Measurements from ENCODE around the gene IGSF3. TPM values are rescaled to one million over a fixed set of nuclear protein-coding genes. Genes with fewer than 3 reads are reported as not detected.
A peak's percentile ranks its signal among the peaks of the same experiment; 100 is the strongest.

The IGSF3 gene
- total and polyA plus RNA-seq, 2 of the 8 experiments (the other 6 are each of a cell fraction or from before 2014, with no cell fraction given), result 30.0 to 32.2 TPM

- Histone ChIP-seq H3K9ac (replicated peaks in 1 of 4; ENCODE audit: extremely low read depth in 1 of 4, low read depth in 3 of 4, low read length in 3 of 4) (no peak overlapping the region), H3K4ac (replicated peaks; ENCODE audit: insufficient read length, low read depth, low read length) (no peak overlapping the region), H4K20me1 (replicated peaks in 1 of 2; ENCODE audit: control insufficient read depth in 1 of 2, insufficient read depth in 2 of 2, low read length in 2 of 2) (no peaks in the 10 kb centered on the region), H3K27ac (ENCODE audit: low read depth, low read length) (no peak overlapping the region), H2BK12ac (ENCODE audit: low read depth, low read length) (no peak overlapping the region; the same call in 1 of the 2 replicates), H2AFZ (ENCODE audit: low read length) (no peak overlapping the region; the same call in 1 of the 2 replicates), H4K5ac (ENCODE audit: insufficient read length, low read depth, low read length) (no peak overlapping the region), H2AK5ac (ENCODE audit: low read depth, low read length) (no peak overlapping the region), H2BK120ac (replicated peaks; ENCODE audit: low read depth, low read length) (no peak overlapping the region), H3K4me3 (ENCODE audit: extremely low read depth in 1 of 4, insufficient read depth in 2 of 4, low read depth in 3 of 4, low read length in 4 of 4) (no peak overlapping the region), H2BK15ac (ENCODE audit: low read length) (no peak overlapping the region), H3K18ac (ENCODE audit: extremely low read depth, low read length) (no peak overlapping the region), H2BK5ac (ENCODE audit: low read depth, low read length) (no peak overlapping the region), H2BK20ac (ENCODE audit: low read length) (no peak overlapping the region), H3K9me3 (ENCODE audit: insufficient read depth in 2 of 2, low read depth in 1 of 2, low read length in 1 of 2) (peaks cover 0 to 7% of the 10 kb centered on the region in 2 experiments; a peak in 1 of 4 replicates), H3K4me1 (replicated peaks in 1 of 4; ENCODE audit: control insufficient read depth in 3 of 4, insufficient read depth in 4 of 4, low read length in 3 of 4) (peaks cover 4 to 18% (median 8%) of the 10 kb centered on the region in 4 experiments), H3K27me3 (replicated peaks in 1 of 4; ENCODE audit: control insufficient read depth in 3 of 4, extremely low read depth in 1 of 4, insufficient read depth in 3 of 4, low read length in 3 of 4) (no peaks in the 10 kb centered on the region), H3K79me1 (ENCODE audit: low read depth, low read length) (no peaks in the 10 kb centered on the region), H3K23me2 (ENCODE audit: low read depth, low read length) (no peaks in the 10 kb centered on the region), H4K8ac (ENCODE audit: extremely low read depth, insufficient read depth, low read length) (peak overlapping the region; percentile 62; the same call in 1 of the 2 replicates), H4K91ac (replicated peaks; ENCODE audit: insufficient read length, low read length) (no peak overlapping the region), H3K14ac (ENCODE audit: insufficient read length) (no peak overlapping the region), H3K36me3 (ENCODE audit: control insufficient read depth in 2 of 4, insufficient read depth in 4 of 4, low read length in 3 of 4) (no peaks in the 10 kb centered on the region), H3K56ac (replicated peaks; ENCODE audit: insufficient read length, low read depth, low read length) (no peak overlapping the region), H3K23ac (ENCODE audit: insufficient read length) (no peak overlapping the region), H3K79me2 (ENCODE audit: control insufficient read depth in 1 of 2, insufficient read depth in 2 of 2, low read length in 2 of 2) (no peaks in the 10 kb centered on the region), H3K4me2 (ENCODE audit: insufficient read depth in 1 of 2, low read depth in 2 of 2, low read length in 2 of 2) (no peak overlapping the region)
- no peak for DNase-seq (ENCODE audit: low read depth in 1 of 2, low spot score in 2 of 2)
- FAIRE-seq, result no peak
- ChIA-PET POLR2A (ENCODE audit: partially characterized antibody) (no interaction called here), CTCF (ENCODE audit: partially characterized antibody) (interaction anchor here (0.9 to 2.5 kb wide), 6 partner anchors 15 to 36 kb away, joined by 3 to 10 read pairs (median 4); no protein-coding TSS in a partner anchor)
- TF ChIP-seq SIN3A (conservative IDR thresholded peaks at IDR 0.05 in 1 of 2, IDR thresholded peaks at IDR 0.05 in 1 of 2; ENCODE audit: low read depth in 1 of 2, low read length in 2 of 2) (no peak), YY1 (IDR thresholded peaks at IDR 0.05; ENCODE audit: low read depth, low read length) (no peak), SP2 (IDR thresholded peaks at IDR 0.05; ENCODE audit: low read length) (no peak), KDM4A (IDR thresholded peaks at IDR 0.05; ENCODE audit: low read depth, low read length, severe bottlenecking) (no peak), SUZ12 (IDR thresholded peaks at IDR 0.05; ENCODE audit: low read length) (no peak)
- WGBS, 2 experiments (ENCODE audit: extremely low coverage in 1 of 2, insufficient coverage in 1 of 2, insufficient read length in 1 of 2, insufficient replicate concordance in 2 of 2, low coverage in 1 of 2, low lambda C conversion rate in 2 of 2, missing lambda C conversion rate in 1 of 2), result 91% methylated on average over 6 of the region's 6 CpGs; no CpG with 5 or more reads in 1 of the 2 experiments
These were observed 40.8 kb upstream of the IGSF3 start for GRCh38 chr1:116708255-116708900.

Data from H1 (cell line).